Measurements from ENCODE around the gene SNW1.

The SNW1 gene

DNA sequence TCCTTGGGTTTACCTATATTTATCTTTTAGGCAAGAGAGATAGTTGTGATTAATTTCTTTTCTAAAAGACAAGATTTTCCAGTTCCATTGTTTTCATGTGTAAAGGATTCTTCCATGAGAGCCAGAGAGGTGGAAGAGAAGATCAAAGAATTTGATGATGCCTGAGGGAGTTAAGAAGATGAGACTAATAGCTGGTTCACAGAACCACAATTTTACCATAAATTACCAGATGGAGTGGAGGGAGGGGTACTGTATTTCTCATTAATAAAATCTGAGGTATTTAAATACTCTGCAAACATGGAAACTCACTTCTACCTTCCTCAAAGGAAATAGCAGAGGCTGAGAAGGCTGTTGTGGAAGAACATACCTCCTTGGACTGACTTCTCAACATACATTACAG is 87.8 kb downstream of the SNW1 start:
- in situ Hi-C loops (cut with MboI; ENCODE audit: low sequenced_read_pairs): no loop called here
